Measurements from ENCODE around the gene AMBRA1. TPM values are rescaled to one million over a fixed set of nuclear protein-coding genes. Genes with fewer than 3 reads are reported as not detected.

AMBRA1 gene
- total RNA-seq, 3 donors from 2014 or later = 32.5 to 38.9 (median 34.1) TPM

GRCh38 chr11:46426233-46426991, 167.4 kb downstream of the AMBRA1 start:
- Histone ChIP-seq H3K4me1 (no peaks in the 10 kb centered on the region), H3K36me3 (no peaks in the 10 kb centered on the region), H3K27ac (no peak overlapping the region), H3K4me3 (no peak overlapping the region), H3K27me3 (no peaks in the 10 kb centered on the region), H3K9me3 (no peaks in the 10 kb centered on the region)
- intact Hi-C loops (cut with DNase I; ENCODE audit: low total_unique reads) = no loop called here
- TF ChIP-seq POLR2A (IDR thresholded peaks at IDR 0.05) (no peak), POLR2AphosphoS5 (IDR thresholded peaks at IDR 0.05) (no peak)
- TF ChIP-seq, protein P1, sequence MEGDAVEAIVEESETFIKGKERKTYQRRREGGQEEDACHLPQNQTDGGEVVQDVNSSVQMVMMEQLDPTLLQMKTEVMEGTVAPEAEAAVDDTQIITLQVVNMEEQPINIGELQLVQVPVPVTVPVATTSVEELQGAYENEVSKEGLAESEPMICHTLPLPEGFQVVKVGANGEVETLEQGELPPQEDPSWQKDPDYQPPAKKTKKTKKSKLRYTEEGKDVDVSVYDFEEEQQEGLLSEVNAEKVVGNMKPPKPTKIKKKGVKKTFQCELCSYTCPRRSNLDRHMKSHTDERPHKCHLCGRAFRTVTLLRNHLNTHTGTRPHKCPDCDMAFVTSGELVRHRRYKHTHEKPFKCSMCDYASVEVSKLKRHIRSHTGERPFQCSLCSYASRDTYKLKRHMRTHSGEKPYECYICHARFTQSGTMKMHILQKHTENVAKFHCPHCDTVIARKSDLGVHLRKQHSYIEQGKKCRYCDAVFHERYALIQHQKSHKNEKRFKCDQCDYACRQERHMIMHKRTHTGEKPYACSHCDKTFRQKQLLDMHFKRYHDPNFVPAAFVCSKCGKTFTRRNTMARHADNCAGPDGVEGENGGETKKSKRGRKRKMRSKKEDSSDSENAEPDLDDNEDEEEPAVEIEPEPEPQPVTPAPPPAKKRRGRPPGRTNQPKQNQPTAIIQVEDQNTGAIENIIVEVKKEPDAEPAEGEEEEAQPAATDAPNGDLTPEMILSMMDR (IDR thresholded peaks at IDR 0.05) = no peak
- DNase-seq (ENCODE audit: low spot score in 2 of 2) = no peak

GRCh38 chr11:46422588-46422987, 171.2 kb downstream of the AMBRA1 start:
- TF ChIP-seq POLR2A (IDR thresholded peaks at IDR 0.05) = no peak
- Histone ChIP-seq H3K4me1 (no peaks in the 10 kb centered on the region), H3K4me3 (no peak overlapping the region), H3K36me3 (no peaks in the 10 kb centered on the region), H3K9me3 (no peaks in the 10 kb centered on the region), H3K27me3 (no peaks in the 10 kb centered on the region), H3K27ac (no peak overlapping the region)
- intact Hi-C loops (cut with DNase I; ENCODE audit: low total_unique reads) = no loop called here
- no peak for DNase-seq (ENCODE audit: low spot score in 2 of 2)

DNA sequence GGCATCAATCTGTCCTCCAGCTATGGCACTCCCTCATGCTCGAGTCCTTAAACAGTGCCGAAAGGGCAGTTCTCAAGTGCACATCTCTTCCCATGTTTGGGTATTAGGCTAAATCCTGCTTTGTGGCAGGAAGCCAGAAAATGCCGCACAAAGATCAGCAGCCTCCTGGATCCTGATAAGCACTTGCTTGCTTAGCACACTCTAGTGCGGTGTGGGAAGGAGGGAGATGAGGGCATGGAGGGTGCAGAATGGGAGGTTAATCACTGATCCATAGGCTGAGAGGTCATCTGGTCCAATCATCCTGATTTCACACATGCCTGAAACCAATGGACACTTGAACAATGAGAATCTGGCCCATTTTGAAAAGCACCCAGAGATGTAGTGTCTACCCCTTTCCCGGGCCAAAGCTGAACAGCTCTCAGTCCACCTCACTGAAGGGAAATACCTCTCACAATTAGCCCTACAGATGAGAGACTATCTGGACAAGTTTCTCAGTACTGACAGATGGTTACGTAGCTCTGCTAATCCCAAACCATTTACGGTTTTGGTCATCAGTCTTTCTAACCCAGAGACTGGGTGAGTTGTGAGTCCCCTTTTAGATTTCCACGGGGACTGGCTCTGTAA, 172.5 kb downstream of the AMBRA1 start:
- Histone ChIP-seq H3K27ac (no peak overlapping the region), H3K4me3 (no peak overlapping the region), H3K36me3 (no peaks in the 10 kb centered on the region), H3K27me3 (no peaks in the 10 kb centered on the region), H3K4me1 (no peaks in the 10 kb centered on the region), H3K9me3 (no peaks in the 10 kb centered on the region)
- no peak for DNase-seq (ENCODE audit: low spot score in 2 of 2)
- TF ChIP-seq, protein P1 (IDR thresholded peaks at IDR 0.05) = no peak
- TF ChIP-seq POLR2A (IDR thresholded peaks at IDR 0.05) (no peak), POLR2AphosphoS5 (IDR thresholded peaks at IDR 0.05) (no peak)
- intact Hi-C loops (cut with DNase I; ENCODE audit: low total_unique reads) = no loop called here

- intact Hi-C loops (cut with DNase I; ENCODE audit: low total_unique reads) = no loop called here
- DNase-seq (ENCODE audit: low spot score in 2 of 2) = no peak
- H3K27ac ChIP-seq = no peak overlapping the region
Observed at GRCh38 chr11:46420513-46420912, 173.3 kb downstream of the AMBRA1 start.

DNA sequence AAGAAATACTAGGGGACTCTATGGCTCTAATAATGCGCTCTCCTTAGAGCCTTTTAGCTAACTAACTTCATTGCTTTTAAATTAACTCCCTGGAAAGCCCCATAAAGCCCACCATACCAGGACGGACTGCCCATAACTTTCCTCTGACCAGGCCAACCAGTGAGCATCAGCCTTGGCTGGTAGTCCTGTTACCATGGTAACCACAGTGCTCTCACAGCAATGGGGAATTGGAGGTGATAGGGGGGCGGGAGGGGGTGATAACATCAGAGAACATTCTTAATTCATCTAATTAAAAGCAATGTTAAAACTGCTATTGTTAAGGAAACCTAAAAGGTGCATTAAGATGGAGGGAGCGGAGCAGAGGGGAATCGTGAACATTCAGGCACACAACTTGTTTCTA, 175.1 kb downstream of the AMBRA1 start:
- Histone ChIP-seq H3K9me3 (no peaks in the 10 kb centered on the region), H3K36me3 (no peaks in the 10 kb centered on the region), H3K27ac (no peak overlapping the region), H3K4me3 (no peak overlapping the region), H3K4me1 (no peaks in the 10 kb centered on the region), H3K27me3 (no peaks in the 10 kb centered on the region)
- DNase-seq (ENCODE audit: low spot score in 2 of 2) = no peak
- TF ChIP-seq, protein P1 (IDR thresholded peaks at IDR 0.05) = no peak
- TF ChIP-seq POLR2AphosphoS5 (IDR thresholded peaks at IDR 0.05) (no peak), POLR2A (IDR thresholded peaks at IDR 0.05) (no peak)
- intact Hi-C loops (cut with DNase I; ENCODE audit: low total_unique reads) = no loop called here

More at GRCh38 chr11:46420513-46420912, 173.3 kb downstream of the AMBRA1 start:
- Histone ChIP-seq H3K36me3 (no peaks in the 10 kb centered on the region), H3K4me3 (no peak overlapping the region), H3K27me3 (no peaks in the 10 kb centered on the region), H3K4me1 (no peaks in the 10 kb centered on the region), H3K9me3 (no peaks in the 10 kb centered on the region)
- TF ChIP-seq POLR2AphosphoS5 (IDR thresholded peaks at IDR 0.05) (no peak), POLR2A (IDR thresholded peaks at IDR 0.05) (no peak)
- TF ChIP-seq, protein P1 (IDR thresholded peaks at IDR 0.05) = no peak

Data from breast epithelium (tissue), 4 donors.